Right atrium auricular region (tissue), 2 donors: Measurements from ENCODE around the gene HDAC7. TPM values are rescaled to one million over a fixed set of nuclear protein-coding genes. Genes with fewer than 3 reads are reported as not detected.
A peak's percentile ranks its signal among the peaks of the same experiment; 100 is the strongest.

Source experiments
- DNase-seq: peaks from one replicate; pipeline ENCODE4 v3.0.0-alpha.2; 2019; ENCODE audit warnings: low spot score
- H3K27ac ChIP-seq, 2 donors: fragments of 200-600 bp; sonication (generic); 1 replicate in 1 of 2; 2 replicates in 1 of 2; pipeline ENCODE4 v1.5.1; 2016 to 2019
- H3K27me3 ChIP-seq, 2 donors: fragments of 200-600 bp; sonication (generic); one replicate each; pipeline versions ENCODE4 v1.5.1 to v1.6.0; 2017 to 2019
- H3K36me3 ChIP-seq: fragments of 200-600 bp; sonication (generic); one replicate; pipeline ENCODE4 v1.5.1; 2016
- H3K4me1 ChIP-seq, 2 donors: fragments of 200-600 bp; sonication (generic); one replicate each; pipeline versions ENCODE4 v1.5.1 to v1.6.0; 2017 to 2019
- H3K4me3 ChIP-seq, 2 donors: fragments of 200-600 bp; sonication (generic); 1 replicate in 1 of 2; 2 replicates in 1 of 2; pipeline ENCODE4 v1.5.1; 2017 to 2019; ENCODE audit warnings: mild to moderate bottlenecking in 1 of 2, moderate library complexity in 1 of 2
- H3K9me3 ChIP-seq, 2 donors: fragments of 200-600 bp; sonication (generic); one replicate each; pipeline ENCODE4 v1.5.1; 2019
- CTCF ChIP-seq, 2 donors: fragments of 200-600 bp; sonication (generic); IDR thresholded peaks; one replicate each; pipeline ENCODE4 v1.5.1; 2019; ENCODE audit warnings: antibody characterized with exemption in 2 of 2
- total RNA-seq, 2 donors: library from RNA; depleted of rRNA; stranded (reverse); fragments of >200 nt; gene quantifications; one replicate each; pipeline ENCODE4 v1.1.0, GENCODE V29; 2016

HDAC7 gene
- total RNA-seq, 2 donors from 2014 or later: 33.4 to 60.2 TPM

GRCh38 chr12:47767216-47767724 is 52.4 kb downstream of the HDAC7 start:
- Histone ChIP-seq H3K27me3 (no peaks in the 10 kb centered on the region), H3K4me3 (no peak overlapping the region), H3K4me1 (peaks cover 0 to 47% of the 10 kb centered on the region in 2 donors), H3K9me3 (no peaks in the 10 kb centered on the region), H3K36me3 (no peaks in the 10 kb centered on the region), H3K27ac (no peak overlapping the region)
- TF ChIP-seq CTCF (IDR thresholded peaks at IDR 0.05): peak; percentile 53 to 75
- no peak for DNase-seq

GRCh38 chr12:47766502-47767215 is 53.0 kb downstream of the HDAC7 start:
- no peak for TF ChIP-seq CTCF (IDR thresholded peaks at IDR 0.05)
- DNase-seq: no peak
- H3K4me1 ChIP-seq: peaks cover 0 to 46% of the 10 kb centered on the region in 2 donors

GRCh38 chr12:47763481-47764346 is 56.0 kb downstream of the HDAC7 start:
- H3K36me3 ChIP-seq: no peaks in the 10 kb centered on the region
- H3K4me1 ChIP-seq: peaks cover 0 to 47% of the 10 kb centered on the region in 2 donors
- no peak for DNase-seq

More at GRCh38 chr12:47766502-47767215, 53.0 kb downstream of the HDAC7 start:
- H3K4me3 ChIP-seq: no peak overlapping the region
- no peaks in the 10 kb centered on the region for H3K36me3 ChIP-seq
- H3K27me3 ChIP-seq: no peaks in the 10 kb centered on the region
- no peaks in the 10 kb centered on the region for H3K9me3 ChIP-seq
- no peak overlapping the region for H3K27ac ChIP-seq

GRCh38 chr12:47762850-47763465 is 56.7 kb downstream of the HDAC7 start:
- H3K9me3 ChIP-seq: no peaks in the 10 kb centered on the region
- TF ChIP-seq CTCF (IDR thresholded peaks at IDR 0.05): no peak
- no peak overlapping the region for H3K27ac ChIP-seq
- peaks cover 0 to 47% of the 10 kb centered on the region in 2 donors for H3K4me1 ChIP-seq
- H3K36me3 ChIP-seq: no peaks in the 10 kb centered on the region
- no peak overlapping the region for H3K4me3 ChIP-seq
- DNase-seq: no peak
- no peaks in the 10 kb centered on the region for H3K27me3 ChIP-seq

More at GRCh38 chr12:47763481-47764346, 56.0 kb downstream of the HDAC7 start:
- Histone ChIP-seq H3K9me3 (no peaks in the 10 kb centered on the region), H3K4me3 (no peak overlapping the region), H3K27ac (no peak overlapping the region), H3K27me3 (no peaks in the 10 kb centered on the region)
- TF ChIP-seq CTCF (IDR thresholded peaks at IDR 0.05): no peak

- Histone ChIP-seq H3K4me1 (peaks cover 0 to 63% of the 10 kb centered on the region in 2 donors), H3K9me3 (no peaks in the 10 kb centered on the region), H3K27me3 (no peaks in the 10 kb centered on the region), H3K4me3 (peak within 1 kb of the TSS; percentile 33 to 65), H3K36me3 (no peaks in the 10 kb centered on the region), H3K27ac (peak within 1 kb of the TSS; percentile 55 to 84)
- peak in 1 of 2 donors; percentile 60 for TF ChIP-seq CTCF (IDR thresholded peaks at IDR 0.05)
- peak; percentile 85 for DNase-seq
Observed at GRCh38 chr12:47758834-47759690, 60.6 kb downstream of the HDAC7 start, which contains the start of gene RAPGEF3. TSS of gene RAPGEF3 (minus strand) at chr12:47758880. CDS start at chr12:47758556, 324 bp downstream.
